COLO668 (cell line): Measurements from ENCODE around the gene POLL.

Source experiments
- DNase-seq: peaks from one replicate; lab custom pipeline; 2025; ENCODE audit not compliant: unreplicated experiment; lab: John Stamatoyannopoulos, UW

POLL gene

DNA sequence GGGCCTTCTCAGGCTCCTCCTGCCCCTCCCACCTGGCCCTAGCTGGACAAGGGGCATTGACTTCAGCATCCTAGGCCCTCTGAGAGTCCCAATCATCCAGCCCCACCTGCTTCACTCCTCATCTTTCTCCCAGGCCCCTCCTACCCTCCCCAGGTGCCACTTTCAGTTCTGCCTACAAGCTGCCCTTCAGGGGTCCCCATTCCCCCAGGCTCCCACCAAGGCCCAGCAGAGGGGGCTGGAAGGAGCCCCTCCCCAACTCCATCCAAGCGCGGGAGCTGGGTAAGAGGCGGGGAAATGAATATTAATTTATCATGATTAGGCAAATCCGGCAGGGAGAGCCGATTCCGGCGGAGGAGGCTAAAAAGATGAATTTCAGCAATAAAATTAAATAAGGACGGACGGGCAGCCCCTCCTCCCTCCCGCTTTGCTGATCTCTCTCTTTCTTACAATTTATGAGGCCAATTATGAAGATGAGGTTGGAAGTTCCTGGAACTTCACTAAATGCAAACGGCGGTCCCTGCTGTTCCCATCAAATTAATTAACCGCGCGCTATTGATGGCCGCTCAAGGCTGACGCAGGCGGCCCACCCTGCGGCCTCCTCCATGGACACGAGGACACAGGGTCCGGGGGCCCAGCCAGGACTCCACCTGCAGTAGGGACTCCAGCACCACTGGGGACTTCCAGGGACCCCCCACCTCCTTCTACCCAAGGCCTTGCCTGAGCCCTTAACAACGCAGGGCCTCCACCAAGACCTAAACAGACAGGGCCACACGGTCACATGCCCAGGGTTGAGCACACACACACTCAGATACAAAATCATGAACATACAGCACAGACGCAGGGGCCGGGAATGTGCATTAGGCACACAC lies 13.9 kb downstream of the POLL start:
- DNase-seq = no peak

DNA sequence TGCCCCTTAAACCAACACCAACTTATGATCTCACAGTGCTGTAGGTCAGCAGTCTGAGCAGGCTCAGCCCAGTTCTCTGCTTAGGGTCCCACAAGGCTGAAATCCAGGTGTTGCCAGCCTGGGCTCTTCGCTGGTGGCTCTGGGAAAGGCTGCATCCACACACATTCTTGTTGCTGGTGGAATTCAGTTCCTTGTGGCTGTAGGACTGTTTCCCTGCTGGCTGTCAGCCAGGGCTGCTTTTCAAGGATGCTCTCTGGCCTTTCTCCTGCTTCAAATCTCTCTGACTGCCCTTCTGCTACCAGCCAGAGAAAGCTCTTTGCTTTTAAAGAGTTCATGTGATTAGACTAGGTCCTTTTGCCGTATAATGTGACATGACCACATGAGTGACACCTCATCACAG lies 15.3 kb downstream of the POLL start:
- DNase-seq = no peak

DNA sequence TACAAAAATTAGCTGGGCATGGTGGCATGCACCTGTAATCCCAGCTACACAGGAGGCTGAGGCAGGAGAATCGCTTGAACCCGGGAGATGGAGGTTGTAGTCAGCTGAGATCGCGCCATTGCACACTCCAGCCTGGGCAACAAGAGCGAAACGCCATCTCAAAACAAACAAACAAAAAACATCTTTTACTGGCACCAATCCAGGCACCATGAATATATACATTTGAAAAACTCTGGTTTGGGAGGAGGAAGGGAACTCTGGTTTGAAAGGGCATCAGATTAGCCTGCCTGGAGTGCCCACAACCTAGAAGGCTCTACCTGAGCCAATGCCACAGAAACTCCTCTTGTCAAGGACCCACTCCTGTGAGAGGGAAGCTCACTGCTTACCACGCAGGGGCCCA lies 15.9 kb downstream of the POLL start:
- DNase-seq = no peak

DNA sequence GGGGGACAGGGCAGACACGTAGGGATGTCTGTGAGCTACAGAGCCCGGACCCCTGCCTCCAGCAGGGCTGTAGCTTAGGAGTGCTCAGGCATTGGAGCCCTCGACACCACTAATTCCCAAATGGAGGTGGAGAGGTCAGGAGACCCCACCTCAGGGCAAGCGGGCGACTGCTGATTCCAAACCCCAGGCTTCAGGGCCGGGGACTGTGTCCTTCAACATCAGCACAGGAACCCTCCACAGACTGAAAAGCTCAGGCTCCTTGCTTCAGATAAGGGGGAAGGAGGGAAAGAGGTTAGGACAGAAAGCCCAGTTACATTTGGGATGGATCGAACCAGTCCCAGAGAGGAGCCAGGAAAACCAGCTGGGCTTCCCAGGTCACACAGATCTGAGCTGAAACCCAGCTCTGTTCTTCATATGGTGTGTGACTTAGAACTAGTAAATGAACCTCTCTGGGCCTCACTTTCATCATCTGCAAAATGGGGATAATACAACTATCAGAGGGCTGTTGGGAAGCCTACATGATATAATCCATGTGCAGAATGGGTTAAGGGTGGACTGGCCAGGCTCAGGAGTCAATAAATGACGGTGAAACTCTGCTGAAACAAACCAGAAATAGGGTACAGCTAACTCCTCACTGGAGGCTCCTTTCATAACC lies 16.7 kb downstream of the POLL start:
- no peak for DNase-seq

DNA sequence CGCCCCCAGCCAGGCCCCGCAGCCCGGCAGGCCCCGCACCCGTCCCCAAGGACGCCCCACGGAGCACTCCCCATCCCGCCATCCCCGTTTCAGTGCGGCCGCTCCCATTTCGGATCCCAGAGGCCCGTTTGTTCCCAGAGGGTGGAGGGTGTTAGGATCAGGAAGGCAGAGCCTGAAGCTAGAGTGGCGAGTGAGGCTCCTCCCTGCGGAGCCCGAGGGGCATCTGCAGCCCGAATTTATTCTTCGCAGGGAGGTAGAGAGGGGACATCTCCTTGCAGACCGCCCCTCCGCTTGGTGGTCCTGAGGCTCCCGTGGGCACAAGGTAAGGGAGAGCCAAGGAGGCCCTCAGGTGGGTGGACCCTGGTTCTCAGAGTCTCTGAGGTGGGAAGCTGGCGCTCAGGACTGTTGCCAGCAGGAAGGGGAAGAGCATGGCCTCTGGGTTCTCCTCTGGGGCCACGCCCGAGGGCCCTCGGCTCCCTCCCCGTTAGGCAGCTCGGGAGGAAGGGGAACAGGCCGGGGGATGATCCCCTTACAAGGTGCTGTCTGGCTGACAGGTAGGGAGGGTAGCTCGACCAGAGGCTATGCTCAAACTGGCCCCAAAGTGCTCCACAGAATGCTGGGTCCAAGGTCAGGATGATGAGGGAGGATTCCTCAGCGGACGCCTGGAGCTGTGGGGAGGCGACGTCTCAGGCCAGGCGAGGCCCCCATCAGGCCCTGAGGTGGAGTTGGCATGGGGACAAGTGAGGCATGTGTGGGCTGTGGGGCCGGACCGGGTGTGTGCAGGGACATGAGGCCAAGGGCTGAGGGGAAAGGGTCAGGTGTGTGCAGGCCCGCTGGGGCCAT lies 17.4 kb downstream of the POLL start:
- peak; percentile 30 for DNase-seq

DNA sequence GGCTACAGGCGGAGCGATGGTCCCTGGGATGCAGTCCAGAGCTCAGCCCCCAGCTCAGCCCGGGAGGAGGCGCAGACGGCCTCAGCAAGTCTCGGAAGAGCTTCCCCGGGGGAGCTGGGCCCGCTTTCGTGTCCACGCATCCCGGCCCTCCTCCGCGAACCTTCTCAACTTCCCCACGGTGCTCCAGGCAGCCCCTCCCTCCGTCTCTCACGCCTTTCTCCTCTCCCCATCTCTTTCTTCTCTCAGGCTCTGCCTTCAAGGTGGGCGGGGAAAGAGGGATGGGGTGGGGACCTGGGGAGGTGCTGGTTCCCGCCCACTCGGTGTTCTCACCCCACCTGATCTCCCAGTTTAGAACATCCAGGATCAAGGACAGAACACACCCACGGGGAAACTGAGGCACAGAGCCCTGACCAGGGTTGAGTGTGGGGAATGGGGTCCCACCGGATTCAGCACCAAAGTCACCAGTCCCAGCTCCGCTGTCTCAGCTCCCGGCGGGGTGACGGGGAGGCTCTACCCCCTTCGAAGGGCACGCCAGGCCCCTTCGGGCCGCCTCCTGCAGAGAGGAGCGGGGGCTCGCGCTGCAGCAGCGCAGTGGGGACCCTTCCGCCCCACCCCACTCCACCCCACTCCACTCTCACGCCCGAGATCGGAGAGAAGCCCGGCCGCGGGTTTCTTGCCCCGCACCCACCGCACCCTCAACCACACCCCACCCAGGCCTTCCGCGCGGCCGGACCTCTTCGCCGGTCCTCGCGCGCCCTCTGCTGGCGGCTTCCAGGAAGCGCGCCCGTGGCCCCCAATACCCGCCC lies 18.2 kb downstream of the POLL start:
- peak; percentile 69 for DNase-seq

DNA sequence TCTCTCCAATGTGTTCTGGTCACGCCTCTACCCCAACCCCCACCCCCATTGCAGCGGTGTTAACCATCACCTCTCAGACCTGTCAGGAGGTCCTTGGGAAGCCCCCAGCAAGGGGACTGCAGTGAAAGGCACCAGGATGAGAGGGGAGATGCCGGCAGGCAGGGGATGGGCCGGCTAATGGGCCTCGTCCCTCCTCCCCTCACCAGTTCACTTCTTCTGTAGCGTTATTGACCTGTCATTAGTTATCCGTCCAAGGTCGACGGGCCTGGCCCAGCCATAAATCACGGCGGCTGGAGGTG lies 18.8 kb downstream of the POLL start:
- DNase-seq = no peak

DNA sequence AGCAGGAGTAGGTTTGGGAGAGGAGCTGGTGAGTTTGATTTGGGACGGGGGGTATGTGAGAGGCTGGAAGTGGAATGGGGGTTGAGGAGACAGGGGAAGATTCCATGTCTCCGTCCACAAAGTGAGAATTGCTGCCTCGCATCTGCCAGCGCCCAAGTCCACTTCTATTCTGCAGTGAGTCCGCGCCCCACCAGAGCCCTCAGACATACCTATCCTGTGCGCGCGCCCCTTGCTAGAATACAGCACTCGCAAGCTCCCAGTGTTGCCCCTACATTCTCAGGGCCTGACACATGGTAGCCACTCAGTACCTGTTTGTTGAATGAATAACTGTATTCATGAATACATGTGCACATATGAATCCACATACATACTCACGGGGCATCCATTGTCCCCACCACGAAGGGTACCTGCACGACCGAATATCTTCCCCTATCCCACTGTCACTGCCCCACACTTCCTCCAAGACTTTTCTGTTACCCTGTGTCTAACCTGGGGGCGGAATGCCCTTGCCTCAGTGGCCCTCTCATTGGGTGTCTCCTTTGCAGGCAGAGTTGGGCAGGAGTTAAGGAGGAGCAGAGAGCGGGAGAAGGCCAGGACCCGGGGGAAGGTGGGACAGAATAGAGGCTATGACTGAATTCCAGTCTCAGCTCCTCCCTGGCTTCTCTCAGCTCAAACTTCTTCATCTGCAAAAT lies 19.9 kb downstream of the POLL start:
- no peak for DNase-seq

DNA sequence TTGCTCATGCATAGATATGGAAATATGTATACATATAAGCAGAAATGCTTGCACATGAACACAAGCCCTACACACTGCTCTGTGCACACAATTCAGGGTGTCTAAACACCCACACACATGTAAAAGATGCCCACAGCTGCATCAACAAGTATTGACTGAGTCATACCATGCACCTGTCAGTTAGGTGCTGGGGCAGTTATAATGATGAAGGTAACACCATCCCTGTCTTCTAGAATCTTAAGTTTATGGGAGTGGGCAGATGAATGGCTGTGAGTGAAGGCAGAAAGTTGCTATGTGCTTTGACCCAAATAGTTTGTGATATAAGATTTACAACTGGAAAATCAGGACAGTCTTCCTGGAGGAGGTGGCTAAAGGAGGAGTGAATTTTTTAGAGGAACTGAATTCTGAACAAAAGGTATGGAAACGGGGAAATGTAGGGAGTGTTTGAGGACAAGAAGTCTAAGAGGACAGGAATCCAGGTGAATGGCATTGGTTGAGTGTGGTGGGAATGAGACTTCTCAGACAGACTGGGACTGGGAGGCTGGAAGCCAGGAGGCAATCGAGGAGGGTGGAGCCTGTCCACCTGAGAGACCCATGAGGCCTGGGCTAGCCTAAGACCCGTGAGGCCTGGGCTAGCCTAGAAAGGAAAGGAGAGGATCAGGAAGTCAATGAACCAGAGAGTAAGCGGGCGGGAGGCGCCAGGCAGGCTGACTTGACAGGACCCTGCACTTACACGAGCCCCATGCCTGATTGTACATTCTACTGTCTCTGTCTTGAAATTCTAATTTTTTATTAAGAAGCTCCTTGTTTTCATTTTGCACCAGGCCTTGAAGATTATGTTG lies 20.7 kb downstream of the POLL start:
- DNase-seq = no peak

DNA sequence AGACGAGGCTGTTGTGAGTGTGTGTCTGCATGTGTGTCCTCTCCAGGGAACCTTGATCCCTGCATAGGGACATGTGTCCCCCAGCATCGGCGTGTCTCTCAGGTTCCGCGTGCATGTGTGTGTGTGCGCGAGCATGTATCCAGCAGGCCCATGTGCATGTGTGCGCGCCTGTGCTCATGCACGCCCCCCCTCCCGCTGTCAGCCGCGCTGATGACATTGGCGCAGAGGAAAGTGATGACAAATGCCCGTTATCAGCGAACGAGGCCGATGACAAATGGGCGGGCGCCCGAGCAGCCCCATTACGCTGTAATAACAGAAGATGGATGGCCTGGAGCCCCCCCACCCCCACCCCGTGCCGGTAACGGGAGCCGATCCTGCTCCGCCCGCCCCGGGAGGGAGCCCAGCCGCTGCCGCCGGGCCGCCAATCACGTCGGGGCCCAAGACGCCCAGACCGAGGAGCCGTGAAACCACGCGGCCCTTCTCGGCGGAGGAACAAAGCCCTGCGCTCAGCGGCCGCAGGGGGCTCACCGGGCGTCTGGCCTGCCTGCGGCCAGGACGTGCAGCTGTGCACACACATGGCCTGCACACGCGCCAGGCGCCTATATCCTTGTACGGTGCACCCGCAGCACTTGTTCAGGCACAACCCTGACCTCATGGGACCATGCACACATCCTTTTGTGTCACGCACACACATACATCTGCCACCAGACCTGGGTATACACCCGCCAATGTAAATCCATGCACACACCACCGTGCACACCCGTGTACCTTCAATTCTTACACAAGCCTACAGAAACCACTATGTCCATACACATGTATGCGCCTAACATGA lies 21.5 kb downstream of the POLL start:
- peak; percentile 65 for DNase-seq

DNA sequence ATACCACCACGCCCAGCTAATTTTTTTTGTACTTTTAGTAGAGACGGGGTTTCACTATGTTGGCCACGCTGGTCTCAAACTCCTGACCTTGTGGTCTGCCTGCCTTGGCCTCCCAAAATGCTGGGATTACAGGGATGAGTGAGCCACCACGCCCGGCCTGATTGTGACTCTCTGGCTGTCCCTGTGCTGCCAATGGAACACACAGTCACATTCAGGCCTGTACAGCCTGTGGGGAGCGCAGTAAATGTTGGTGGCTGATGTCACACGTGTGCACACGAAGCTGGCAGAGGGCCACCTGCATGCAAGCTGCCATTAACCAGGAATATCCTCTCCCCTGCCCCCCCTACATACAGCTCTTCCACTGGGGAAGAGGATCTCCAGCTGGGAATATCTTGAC lies 22.1 kb downstream of the POLL start:
- DNase-seq = peak; percentile 53

DNA sequence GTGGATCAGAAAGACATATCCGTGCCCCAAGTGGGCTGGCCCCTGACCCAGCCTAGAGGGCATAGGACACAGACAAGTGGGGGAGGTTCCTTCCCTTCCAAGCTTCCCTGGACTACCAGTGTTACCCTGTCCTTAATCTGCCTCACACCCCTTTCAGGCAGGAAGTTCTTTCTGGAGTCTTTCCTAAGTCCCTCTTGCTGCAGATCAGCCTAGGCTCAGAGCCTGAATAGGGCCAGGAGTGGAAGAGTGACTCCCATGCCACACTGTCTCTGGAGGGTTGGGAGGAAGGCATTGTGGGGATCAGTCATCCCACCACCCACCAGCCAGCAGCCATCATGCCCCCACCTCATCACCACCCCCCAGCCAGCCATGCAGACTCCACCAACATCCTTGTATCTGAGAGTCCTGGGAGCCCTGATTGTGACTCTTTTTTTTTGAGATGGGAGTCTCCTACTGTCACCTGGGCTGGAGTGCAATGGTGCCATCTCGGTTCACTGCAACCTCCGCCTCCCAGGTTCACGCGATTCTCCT lies 22.6 kb downstream of the POLL start:
- no peak for DNase-seq

DNA sequence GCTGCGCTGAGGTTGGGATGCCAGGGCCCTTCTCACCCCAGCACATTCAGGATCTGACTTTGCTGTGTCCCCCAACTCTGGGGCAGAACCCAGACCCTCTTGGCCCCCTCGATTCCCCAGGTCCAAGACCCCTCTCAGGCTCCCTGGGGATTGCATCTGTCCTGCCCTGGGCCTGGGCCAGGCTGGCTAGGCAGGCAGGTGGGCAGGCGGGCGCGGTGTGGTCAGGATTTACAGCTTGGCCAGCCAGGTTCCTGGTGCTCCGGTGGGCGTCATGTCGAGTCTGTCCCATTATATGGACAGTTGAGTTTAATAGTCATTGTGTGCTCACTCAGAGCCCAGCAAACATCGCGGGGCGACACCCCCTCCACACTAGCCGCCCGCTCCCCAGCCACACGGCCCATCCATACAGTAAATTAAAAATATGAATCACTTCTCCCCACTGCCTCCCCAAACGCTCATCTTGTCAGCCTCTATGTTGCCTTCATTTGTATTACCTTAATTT lies 23.5 kb downstream of the POLL start:
- no peak for DNase-seq

DNA sequence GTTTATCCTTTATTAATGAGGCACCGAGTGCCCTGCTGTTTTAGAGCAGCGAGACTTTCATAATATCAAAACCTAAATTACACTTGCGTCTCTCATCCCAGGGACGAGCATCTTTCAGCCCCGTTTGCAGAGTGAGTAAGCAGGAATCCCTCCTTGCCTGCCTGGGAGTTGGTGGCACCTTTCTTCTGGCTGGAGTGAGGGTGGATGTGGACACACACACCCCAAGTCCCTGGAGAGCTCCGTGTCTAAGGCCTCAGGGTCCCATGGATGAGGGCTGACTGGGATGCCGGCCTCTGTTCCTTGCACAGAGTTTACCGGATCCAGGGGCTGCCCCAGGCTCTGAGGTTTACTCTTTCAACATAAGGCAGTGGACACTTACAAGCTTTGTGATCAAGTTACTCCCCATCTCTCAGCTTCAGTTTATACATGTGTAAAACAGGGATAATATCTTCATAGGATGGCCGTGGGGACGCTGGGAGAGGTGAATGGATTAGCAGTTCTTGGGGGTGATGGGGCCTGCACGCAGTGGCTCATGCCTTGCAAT lies 24.5 kb downstream of the POLL start:
- no peak for DNase-seq

DNA sequence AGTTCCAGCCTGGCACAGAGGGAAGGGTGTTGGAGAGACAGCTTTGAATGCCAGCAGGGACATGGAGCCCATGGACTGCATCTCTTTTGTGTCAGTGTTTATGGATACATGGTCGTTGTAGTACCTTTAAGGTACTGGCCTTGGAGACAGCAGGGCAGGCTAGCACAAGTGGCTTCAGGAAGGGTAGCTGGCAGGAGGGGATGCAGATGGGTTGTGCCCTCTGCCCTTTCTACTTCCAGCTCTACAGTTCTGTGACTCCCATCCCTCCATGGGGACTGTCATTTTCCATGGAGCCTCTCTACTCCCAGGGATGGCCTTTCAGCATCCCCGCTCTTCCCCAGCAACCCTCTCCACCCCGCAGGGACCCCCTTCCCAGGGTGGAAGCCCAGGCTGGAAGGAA lies 25.1 kb downstream of the POLL start:
- DNase-seq = no peak

DNA sequence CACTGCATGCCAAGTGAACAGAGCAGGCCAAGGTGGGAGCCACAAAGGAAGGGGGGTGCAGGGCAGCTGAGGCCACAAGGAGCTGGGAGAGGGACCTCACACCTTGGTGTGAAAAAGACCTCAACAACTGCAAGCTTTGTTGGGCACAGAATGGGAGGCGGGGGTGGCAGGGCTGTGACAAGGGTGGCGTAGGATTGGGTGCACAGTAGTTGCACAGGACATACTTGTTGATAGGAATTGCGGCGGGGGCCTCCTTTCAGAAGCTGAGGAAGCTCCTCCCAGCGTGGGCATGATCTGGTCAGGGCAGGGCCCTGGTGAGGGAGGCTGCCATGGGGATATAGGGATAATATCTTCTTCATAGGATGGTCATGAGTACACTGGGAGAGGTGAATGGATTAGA lies 25.8 kb downstream of the POLL start:
- no peak for DNase-seq

DNA sequence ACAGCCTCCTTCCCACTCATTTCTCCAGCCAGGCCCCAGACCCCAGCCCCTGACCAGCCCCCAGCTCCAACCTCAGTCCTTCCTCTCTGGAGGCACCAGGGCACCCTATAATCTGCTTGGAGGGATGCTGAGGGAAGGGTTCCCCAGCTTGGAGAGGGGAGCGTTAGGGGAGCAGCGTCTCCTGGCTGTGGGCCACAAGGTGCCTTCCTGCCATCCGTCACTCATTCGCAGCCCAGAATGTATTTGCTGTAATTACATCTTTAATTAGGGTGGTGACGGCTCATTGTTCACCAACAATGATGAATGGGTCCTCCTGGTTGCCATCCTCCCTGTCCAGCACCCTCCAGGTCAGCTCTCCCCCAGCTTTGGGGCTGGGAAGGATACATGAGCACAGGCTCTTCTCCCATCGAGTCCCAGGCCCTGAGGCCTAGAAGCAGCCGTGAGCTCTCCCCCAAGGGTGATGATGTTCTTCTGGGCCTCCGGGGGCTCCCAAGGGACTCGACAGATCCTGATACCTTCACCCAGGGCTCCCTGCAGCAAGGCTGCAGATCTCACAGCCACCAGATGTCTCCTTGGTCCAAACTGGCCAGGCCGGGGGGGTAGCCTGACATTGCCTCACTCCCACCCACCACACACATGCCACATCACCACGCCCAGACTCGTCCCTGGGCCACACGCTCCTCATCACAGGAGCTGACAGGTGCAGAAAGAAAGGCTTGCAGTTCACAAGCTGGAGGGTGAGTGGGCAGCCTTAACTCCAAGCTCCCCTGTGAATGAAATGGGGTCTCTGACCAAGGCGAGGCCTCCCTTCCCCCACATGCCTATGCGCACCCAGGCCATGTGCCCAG lies 26.8 kb downstream of the POLL start:
- DNase-seq = no peak
